ENCODE measurements around the gene SERPIND1.
"Not testable (repeated sequence)": the region's sequence is repeated elsewhere in the genome, so short reads cannot be mapped to it uniquely, and the experiment has no call there.

SERPIND1 gene

GRCh38 chr22:20814221-20814808 is 40.4 kb downstream of the SERPIND1 start:
- no peak for DNase-seq (ENCODE audit: low read depth, low spot score)

GRCh38 chr22:20815477-20816050 is 41.7 kb downstream of the SERPIND1 start:
- DNase-seq (ENCODE audit: low read depth, low spot score): no peak

GRCh38 chr22:20816559-20816958 is 42.6 kb downstream of the SERPIND1 start:
- no peak for DNase-seq (ENCODE audit: low read depth, low spot score)

GRCh38 chr22:20818471-20818870 is 44.6 kb downstream of the SERPIND1 start:
- DNase-seq (ENCODE audit: low read depth, low spot score): no peak

- DNase-seq (ENCODE audit: low read depth, low spot score): no peak
Measured at GRCh38 chr22:20819471-20819870, 45.6 kb downstream of the SERPIND1 start.

GRCh38 chr22:20821717-20822239 is 47.9 kb downstream of the SERPIND1 start:
- not testable (repeated sequence) for DNase-seq (ENCODE audit: low read depth, low spot score)

GRCh38 chr22:20822240-20822639 is 48.3 kb downstream of the SERPIND1 start:
- DNase-seq (ENCODE audit: low read depth, low spot score): no peak

GRCh38 chr22:20823264-20823663 is 49.4 kb downstream of the SERPIND1 start:
- no peak for DNase-seq (ENCODE audit: low read depth, low spot score)

- DNase-seq (ENCODE audit: low read depth, low spot score): not testable (repeated sequence)
Measured at GRCh38 chr22:20825216-20825615, 51.3 kb downstream of the SERPIND1 start.

GRCh38 chr22:20825624-20826023 is 51.7 kb downstream of the SERPIND1 start:
- DNase-seq (ENCODE audit: low read depth, low spot score): no peak

GRCh38 chr22:20826373-20827152 is 52.6 kb downstream of the SERPIND1 start:
- not testable (repeated sequence) for DNase-seq (ENCODE audit: low read depth, low spot score)

GRCh38 chr22:20829491-20830134 is 55.7 kb downstream of the SERPIND1 start:
- no peak for DNase-seq (ENCODE audit: low read depth, low spot score)

- no peak for DNase-seq (ENCODE audit: low read depth, low spot score)
Measured at GRCh38 chr22:20833225-20833665, 59.3 kb downstream of the SERPIND1 start.

GRCh38 chr22:20834206-20834605 is 60.3 kb downstream of the SERPIND1 start:
- DNase-seq (ENCODE audit: low read depth, low spot score): no peak

GRCh38 chr22:20834725-20835124 is 60.8 kb downstream of the SERPIND1 start:
- no peak for DNase-seq (ENCODE audit: low read depth, low spot score)

Measured in astrocyte of the hippocampus (primary cell).